Lung microvascular endothelial cell (primary cell): ENCODE measurements around the gene SPHK1. TPM values are rescaled to one million over a fixed set of nuclear protein-coding genes. Genes with fewer than 3 reads are reported as not detected.
"Not testable (repeated sequence)": the region's sequence is repeated elsewhere in the genome, so short reads cannot be mapped to it uniquely, and the experiment has no call there.

Source experiments
- DNase-seq, 2 donors: peaks; one replicate each; pipeline versions ENCODE4 v3.0.0 to v3.0.0-alpha.2; 2010; ENCODE audit warnings: low read depth in 2 of 2
- total RNA-seq: library from RNA; depleted of rRNA; stranded (reverse); fragments of >200 nt; gene quantifications from 2 replicates; pipeline ENCODE4 v1.2.1, GENCODE V29; 2014

SPHK1 gene
- 193 and 276 TPM in 2 replicates for total RNA-seq

GRCh38 chr17:76384222-76384986, at the start of gene SPHK1:
Gene SPHK1, plus strand, starts transcription at chr17:76384609. Its CDS starts 1,036 bp downstream, at chr17:76385645.
- peak; percentile 85 to 88 for DNase-seq

GRCh38 chr17:76335716-76336381, 48.6 kb upstream of the SPHK1 start:
- no peak for DNase-seq

GRCh38 chr17:76336756-76337412, 47.5 kb upstream of the SPHK1 start:
- DNase-seq, result no peak

GRCh38 chr17:76337413-76337777, 47.0 kb upstream of the SPHK1 start:
- DNase-seq, result peak in 1 of 2 donors; percentile 48

GRCh38 chr17:76341301-76341700, 43.1 kb upstream of the SPHK1 start:
- DNase-seq, result no peak

GRCh38 chr17:76343106-76343505, 41.3 kb upstream of the SPHK1 start:
- no peak for DNase-seq

GRCh38 chr17:76345377-76345974, 38.9 kb upstream of the SPHK1 start:
- DNase-seq, result no peak

- not testable (repeated sequence) for DNase-seq
Measured at GRCh38 chr17:76346936-76347335, 37.5 kb upstream of the SPHK1 start.

- DNase-seq, result no peak
Measured at GRCh38 chr17:76350463-76350862, 33.9 kb upstream of the SPHK1 start.

GRCh38 chr17:76351526-76352071, 32.8 kb upstream of the SPHK1 start:
- peak in 1 of 2 donors; percentile 82 for DNase-seq

GRCh38 chr17:76353004-76353598, 31.3 kb upstream of the SPHK1 start:
- DNase-seq, result peak in 1 of 2 donors; percentile 49

GRCh38 chr17:76353599-76354316, 30.7 kb upstream of the SPHK1 start, which contains the start of gene PRPSAP1:
Gene PRPSAP1, minus strand, starts transcription at chr17:76353916. Its CDS starts 213 bp downstream, at chr17:76353703.
- DNase-seq, result peak; percentile 92 to 95

GRCh38 chr17:76354317-76354729, 30.1 kb upstream of the SPHK1 start:
- DNase-seq, result no peak

GRCh38 chr17:76354747-76355310, 29.6 kb upstream of the SPHK1 start:
- no peak for DNase-seq

- no peak for DNase-seq
Measured at GRCh38 chr17:76356803-76357456, 27.5 kb upstream of the SPHK1 start.

GRCh38 chr17:76357597-76358158, 26.7 kb upstream of the SPHK1 start:
- no peak for DNase-seq

GRCh38 chr17:76359375-76359774, 25.0 kb upstream of the SPHK1 start:
- no peak for DNase-seq

GRCh38 chr17:76359776-76360175, 24.6 kb upstream of the SPHK1 start:
- not testable (repeated sequence) for DNase-seq

GRCh38 chr17:76360461-76360860, 23.9 kb upstream of the SPHK1 start:
- peak in 1 of 2 donors; percentile 28 for DNase-seq
